Sigmoid colon (tissue), 7 donors: Measurements from ENCODE around the gene AP4E1. TPM values are rescaled to one million over a fixed set of nuclear protein-coding genes. Genes with fewer than 3 reads are reported as not detected.

Experiments used
- DNase-seq: peaks from one replicate; pipeline ENCODE4 v3.0.0-alpha.2; 2019
- H3K27ac ChIP-seq, 4 donors: fragments of 200-600 bp; sonication (generic); one replicate each; pipeline ENCODE4 v1.5.1; 2016 to 2019; ENCODE audit warnings: mild to moderate bottlenecking in 1 of 4
- H3K27me3 ChIP-seq, 3 donors: fragments of 200-600 bp; sonication (generic); one replicate each; pipeline ENCODE4 v1.5.1; 2019; ENCODE audit warnings: mild to moderate bottlenecking in 1 of 3
- H3K36me3 ChIP-seq, 4 donors: fragments of 200-600 bp; sonication (generic); one replicate each; pipeline ENCODE4 v1.5.1; 2016 to 2019
- H3K4me1 ChIP-seq, 4 donors: fragments of 200-600 bp; sonication (generic); one replicate each; pipeline ENCODE4 v1.5.1; 2017 to 2019
- H3K4me3 ChIP-seq, 4 donors: fragments of 200-600 bp; sonication (generic); one replicate each; pipeline ENCODE4 v1.5.1; 2017 to 2019; ENCODE audit warnings: mild to moderate bottlenecking in 2 of 4, moderate library complexity in 1 of 4
- H3K9me3 ChIP-seq, 4 donors: fragments of 200-600 bp in 3 of 4; sonication (generic) in 3 of 4; one replicate each; pipeline versions ENCODE4 v1.5.1 to v1.6.1; 2013 to 2019
- CTCF ChIP-seq, 4 experiments: fragments of 450-650 bp in 3 of 4; fragments of 200-600 bp in 1 of 4; IDR thresholded peaks; one replicate each; pipeline ENCODE4 v1.5.1; 2016 to 2019; ENCODE audit warnings: antibody characterized with exemption in 4 of 4, mild to moderate bottlenecking in 3 of 4, moderate library complexity in 2 of 4
- EP300 ChIP-seq, 4 donors: sonication (generic); formaldehyde crosslinking; IDR thresholded peaks; one replicate each; pipeline ENCODE4 v1.6.1; 2017; ENCODE audit warnings: antibody characterized with exemption in 4 of 4
- POLR2A ChIP-seq, 2 donors: fragments of 450-650 bp; IDR thresholded peaks; one replicate each; pipeline ENCODE4 v1.6.1; 2016; ENCODE audit warnings: antibody characterized with exemption in 2 of 2, mild to moderate bottlenecking in 2 of 2, moderate library complexity in 2 of 2
- POLR2AphosphoS5 ChIP-seq, 4 donors: sonication (generic); formaldehyde crosslinking; IDR thresholded peaks; one replicate each; pipeline ENCODE4 v1.6.1; 2017; ENCODE audit warnings: antibody characterized with exemption in 4 of 4
- WGBS, 2 donors: extraction: QIAGEN DNeasy Blood & Tissue Kit; methylation state at CpG; one replicate each; pipeline ENCODE4 v1.1.7; 2013; 5-methylcytosine and 5-hydroxymethylcytosine counted together
- intact Hi-C: fragments of 100-400 bp; cut with DNase I; formaldehyde crosslinking; loops from one replicate; pipeline ENCODE4 v1.15.1; 2023
- polyA plus RNA-seq, 3 donors: library from polyadenylated mRNA; stranded (reverse); fragments of 200-250 nt; gene quantifications; one replicate each; pipeline ENCODE4 v1.2.3, GENCODE V29; 2013
- total RNA-seq, 4 donors: library from RNA; depleted of rRNA; stranded (reverse); fragments of >200 nt; gene quantifications; one replicate each; pipeline ENCODE4 v1.1.0, GENCODE V29; 2016
- donor health status: healthy with polysubstance abuse.
- donor health status: Bipolar disorder and iron deficiency.
- donor health status: healthy.

The AP4E1 gene
- total and polyA plus RNA-seq, 7 donors: 2.4 to 8.3 (median 7.3) TPM

- Histone ChIP-seq H3K36me3 (no peaks in the 10 kb centered on the region), H3K27ac (no peak overlapping the region), H3K4me3 (no peak overlapping the region), H3K27me3 (no peaks in the 10 kb centered on the region), H3K9me3 (no peaks in the 10 kb centered on the region), H3K4me1 (no peaks in the 10 kb centered on the region)
- WGBS, 2 donors: 67 to 82% methylated on average over 1 of the region's 1 CpG
- intact Hi-C loops: no loop called here
- TF ChIP-seq POLR2AphosphoS5 (IDR thresholded peaks at IDR 0.05) (no peak), CTCF (IDR thresholded peaks at IDR 0.05) (no peak), EP300 (IDR thresholded peaks at IDR 0.05) (no peak), POLR2A (IDR thresholded peaks at IDR 0.05) (no peak)
- DNase-seq: no peak
Measured at GRCh38 chr15:51011212-51011611, 102.7 kb downstream of the AP4E1 start.

- Histone ChIP-seq H3K27ac (no peak overlapping the region), H3K36me3 (no peaks in the 10 kb centered on the region), H3K27me3 (no peaks in the 10 kb centered on the region), H3K4me1 (no peaks in the 10 kb centered on the region), H3K9me3 (peaks cover 0 to 3% (median 0%) of the 10 kb centered on the region in 4 donors), H3K4me3 (no peak overlapping the region)
- DNase-seq: no peak
- intact Hi-C loops: no loop called here
- 80 to 84% methylated on average over 1 of the region's 1 CpG for WGBS, 2 donors
- TF ChIP-seq POLR2AphosphoS5 (IDR thresholded peaks at IDR 0.05) (no peak), POLR2A (IDR thresholded peaks at IDR 0.05) (no peak), CTCF (IDR thresholded peaks at IDR 0.05) (no peak), EP300 (IDR thresholded peaks at IDR 0.05) (no peak)
Measured at GRCh38 chr15:51016615-51017014, 108.1 kb downstream of the AP4E1 start.

- intact Hi-C loops: no loop called here
- Histone ChIP-seq H3K9me3 (peaks cover 0 to 3% (median 0%) of the 10 kb centered on the region in 4 donors), H3K4me3 (no peak overlapping the region), H3K4me1 (no peaks in the 10 kb centered on the region), H3K27ac (no peak overlapping the region), H3K36me3 (no peaks in the 10 kb centered on the region), H3K27me3 (no peaks in the 10 kb centered on the region)
- TF ChIP-seq EP300 (IDR thresholded peaks at IDR 0.05): no peak
- TF ChIP-seq POLR2A (IDR thresholded peaks at IDR 0.05): no peak
- no peak for TF ChIP-seq CTCF (IDR thresholded peaks at IDR 0.05)
- TF ChIP-seq POLR2AphosphoS5 (IDR thresholded peaks at IDR 0.05): no peak
- no peak for DNase-seq
Measured at GRCh38 chr15:51022206-51022605, 113.7 kb downstream of the AP4E1 start.

GRCh38 chr15:51023499-51023898 is 115.0 kb downstream of the AP4E1 start:
- Histone ChIP-seq H3K27me3 (no peaks in the 10 kb centered on the region), H3K9me3 (peaks cover 0 to 3% (median 0%) of the 10 kb centered on the region in 4 donors), H3K4me3 (no peak overlapping the region), H3K36me3 (no peaks in the 10 kb centered on the region), H3K4me1 (no peaks in the 10 kb centered on the region), H3K27ac (no peak overlapping the region)
- 85 to 93% methylated on average over 1 of the region's 1 CpG for WGBS, 2 donors
- intact Hi-C loops: no loop called here
- no peak for DNase-seq
- TF ChIP-seq EP300 (IDR thresholded peaks at IDR 0.05): no peak
- TF ChIP-seq POLR2A (IDR thresholded peaks at IDR 0.05): no peak
- TF ChIP-seq CTCF (IDR thresholded peaks at IDR 0.05): no peak
- TF ChIP-seq POLR2AphosphoS5 (IDR thresholded peaks at IDR 0.05): no peak

- DNase-seq: no peak
- Histone ChIP-seq H3K27ac (no peak overlapping the region), H3K36me3 (no peaks in the 10 kb centered on the region), H3K4me3 (no peak overlapping the region), H3K9me3 (no peaks in the 10 kb centered on the region), H3K4me1 (no peaks in the 10 kb centered on the region), H3K27me3 (no peaks in the 10 kb centered on the region)
- WGBS, 2 donors: 42 to 59% methylated on average over 4 of the region's 4 CpGs
- intact Hi-C loops: no loop called here
- TF ChIP-seq POLR2AphosphoS5 (IDR thresholded peaks at IDR 0.05): no peak
- TF ChIP-seq POLR2A (IDR thresholded peaks at IDR 0.05): no peak
- TF ChIP-seq EP300 (IDR thresholded peaks at IDR 0.05): no peak
- TF ChIP-seq CTCF (IDR thresholded peaks at IDR 0.05): no peak
Measured at GRCh38 chr15:51024735-51025453, 116.4 kb downstream of the AP4E1 start.
